HG02759 (cell line): ENCODE measurements around the gene UNC5CL.
"Not testable (repeated sequence)": the region's sequence is repeated elsewhere in the genome, so short reads cannot be mapped to it uniquely, and the experiment has no call there.

Source experiments
- ATAC-seq: cut with Tn5 transposase; IDR thresholded peaks from one replicate; pipeline ENCODE4 v1.9.1; 2021; ENCODE audit warnings: mild to moderate bottlenecking, moderate library complexity; ENCODE audit not compliant: unreplicated experiment

Gene UNC5CL

GRCh38 chr6:41008011-41008410 lies 31.0 kb downstream of the UNC5CL start:
- ATAC-seq, result no peak

GRCh38 chr6:41006980-41007379 lies 32.0 kb downstream of the UNC5CL start:
- not testable (repeated sequence) for ATAC-seq

- not testable (repeated sequence) for ATAC-seq
Measured at GRCh38 chr6:41006217-41006616, 32.8 kb downstream of the UNC5CL start.

GRCh38 chr6:41002168-41002567 lies 36.9 kb downstream of the UNC5CL start:
- no peak for ATAC-seq

- no peak for ATAC-seq
Measured at GRCh38 chr6:41000248-41000647, 38.8 kb downstream of the UNC5CL start.

GRCh38 chr6:40999569-40999968 lies 39.5 kb downstream of the UNC5CL start:
- no peak for ATAC-seq

GRCh38 chr6:40998661-40999060 lies 40.4 kb downstream of the UNC5CL start:
- no peak for ATAC-seq

- no peak for ATAC-seq
Measured at GRCh38 chr6:40997234-40997957, 41.6 kb downstream of the UNC5CL start.

- ATAC-seq, result no peak
Measured at GRCh38 chr6:40996591-40997233, 42.3 kb downstream of the UNC5CL start.

GRCh38 chr6:40992746-40993145 lies 46.3 kb downstream of the UNC5CL start:
- ATAC-seq, result no peak

GRCh38 chr6:40990301-40990700 lies 48.7 kb downstream of the UNC5CL start:
- no peak for ATAC-seq

- ATAC-seq, result no peak
Measured at GRCh38 chr6:40989204-40990169, 49.5 kb downstream of the UNC5CL start.

GRCh38 chr6:40988634-40989033 lies 50.4 kb downstream of the UNC5CL start:
- ATAC-seq, result no peak

- no peak for ATAC-seq
Measured at GRCh38 chr6:40986921-40987819, 51.9 kb downstream of the UNC5CL start.

GRCh38 chr6:40986364-40986763 lies 52.7 kb downstream of the UNC5CL start:
- ATAC-seq, result no peak

GRCh38 chr6:40983752-40984151 lies 55.3 kb downstream of the UNC5CL start:
- ATAC-seq, result no peak

- no peak for ATAC-seq
Measured at GRCh38 chr6:40982917-40983316, 56.1 kb downstream of the UNC5CL start.

- ATAC-seq, result no peak
Measured at GRCh38 chr6:40978687-40979289, 60.2 kb downstream of the UNC5CL start.

- no peak for ATAC-seq
Measured at GRCh38 chr6:40977695-40978094, 61.3 kb downstream of the UNC5CL start.

- ATAC-seq, result no peak
Measured at GRCh38 chr6:40977085-40977484, 61.9 kb downstream of the UNC5CL start.
